HG03439 (cell line): ENCODE data around the gene CTTNBP2NL.
"Not testable (repeated sequence)": the region's sequence is repeated elsewhere in the genome, so short reads cannot be mapped to it uniquely, and the experiment has no call there.

Experiments
- ATAC-seq: cut with Tn5 transposase; IDR thresholded peaks from one replicate; pipeline ENCODE4 v1.9.1; 2021; ENCODE audit warnings: mild to moderate bottlenecking, moderate library complexity; ENCODE audit not compliant: unreplicated experiment

Gene CTTNBP2NL

GRCh38 chr1:112423207-112423606, 27.2 kb downstream of the CTTNBP2NL start:
- no peak for ATAC-seq

- ATAC-seq, result not testable (repeated sequence)
These were observed 27.7 kb downstream of the CTTNBP2NL start for GRCh38 chr1:112423666-112424065.

- no peak for ATAC-seq
These were observed 33.7 kb downstream of the CTTNBP2NL start for GRCh38 chr1:112429749-112430148.

DNA sequence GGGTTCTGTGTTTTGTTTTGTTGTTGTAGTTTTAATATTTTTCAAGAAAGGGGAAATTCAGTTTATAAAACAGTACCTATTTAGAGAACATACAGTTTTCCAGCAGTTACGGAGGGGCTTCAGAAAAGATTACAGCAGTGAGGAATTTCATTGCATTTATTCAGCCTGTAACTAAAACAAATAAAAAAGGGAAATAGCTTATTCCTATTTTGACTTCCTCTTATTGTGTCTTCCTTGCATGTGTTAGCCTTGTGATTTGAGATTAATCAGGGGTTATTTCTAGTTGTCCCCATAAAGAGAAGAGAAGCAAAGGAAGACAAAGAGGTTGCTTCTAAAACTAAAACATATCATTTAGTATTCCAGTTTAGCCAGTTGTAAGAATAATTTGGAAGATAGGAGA, 35.0 kb downstream of the CTTNBP2NL start:
- no peak for ATAC-seq

GRCh38 chr1:112435448-112435847, 39.4 kb downstream of the CTTNBP2NL start:
- no peak for ATAC-seq

- no peak for ATAC-seq
These were observed 40.6 kb downstream of the CTTNBP2NL start for GRCh38 chr1:112436384-112437156.

- ATAC-seq, result not testable (repeated sequence)
These were observed 42.1 kb downstream of the CTTNBP2NL start for GRCh38 chr1:112438156-112438555.

- ATAC-seq, result no peak
These were observed 43.6 kb downstream of the CTTNBP2NL start for GRCh38 chr1:112439592-112439991.

GRCh38 chr1:112440574-112440973, 44.6 kb downstream of the CTTNBP2NL start:
- no peak for ATAC-seq

- no peak for ATAC-seq
These were observed 48.3 kb downstream of the CTTNBP2NL start for GRCh38 chr1:112444269-112444668.

DNA sequence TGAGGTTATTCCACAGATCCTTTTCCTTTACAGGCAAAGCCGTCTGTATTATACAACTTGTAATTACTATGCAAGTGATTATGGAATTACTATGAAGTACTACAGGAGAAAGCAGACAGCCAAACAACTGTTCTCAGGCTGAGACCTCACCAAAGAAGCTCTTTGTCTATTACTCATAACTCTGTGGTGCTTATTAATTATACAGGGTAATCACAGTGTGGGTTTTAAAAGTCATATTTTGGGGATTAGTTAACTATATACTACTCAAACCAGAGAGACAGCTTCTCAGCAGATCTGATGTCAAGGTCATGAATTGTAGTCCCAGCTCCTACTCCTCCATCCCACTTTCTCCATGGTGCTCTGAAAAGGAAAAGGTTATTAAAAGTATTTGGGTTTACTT, 49.6 kb downstream of the CTTNBP2NL start:
- ATAC-seq, result no peak

GRCh38 chr1:112446411-112446810, 50.4 kb downstream of the CTTNBP2NL start:
- no peak for ATAC-seq

DNA sequence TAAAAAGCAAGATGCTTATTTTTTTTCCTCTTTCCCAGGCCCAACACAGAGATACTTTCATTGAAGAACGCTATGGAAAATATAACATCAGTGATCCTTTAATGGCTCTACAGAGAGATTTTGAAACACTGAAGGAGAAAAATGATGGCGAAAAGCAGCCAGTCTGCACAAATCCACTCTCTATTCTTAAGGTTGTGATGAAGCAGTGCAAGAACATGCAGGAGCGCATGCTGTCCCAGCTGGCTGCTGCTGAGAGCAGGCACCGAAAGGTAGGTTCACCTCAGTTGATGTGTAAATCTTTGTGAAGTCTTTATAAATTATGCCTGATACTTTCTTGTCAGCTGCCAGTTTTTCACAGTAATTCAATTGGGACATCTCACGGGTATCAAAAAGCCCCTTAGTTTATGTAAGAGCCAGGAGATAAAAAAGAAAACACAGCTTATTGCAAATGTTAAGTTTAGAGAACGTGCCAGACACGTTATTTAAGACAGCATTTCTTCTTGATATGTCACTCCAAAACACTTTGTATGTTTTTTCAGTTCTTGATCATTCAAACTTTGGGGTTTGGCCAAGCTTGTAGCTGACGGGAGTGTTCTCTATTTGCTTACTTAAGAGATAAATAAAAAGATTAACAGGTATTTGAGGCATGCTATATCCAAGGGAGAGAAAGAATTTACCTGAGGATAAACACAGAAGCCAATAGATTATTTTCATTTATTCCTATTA, 53.1 kb downstream of the CTTNBP2NL start:
- no peak for ATAC-seq

DNA sequence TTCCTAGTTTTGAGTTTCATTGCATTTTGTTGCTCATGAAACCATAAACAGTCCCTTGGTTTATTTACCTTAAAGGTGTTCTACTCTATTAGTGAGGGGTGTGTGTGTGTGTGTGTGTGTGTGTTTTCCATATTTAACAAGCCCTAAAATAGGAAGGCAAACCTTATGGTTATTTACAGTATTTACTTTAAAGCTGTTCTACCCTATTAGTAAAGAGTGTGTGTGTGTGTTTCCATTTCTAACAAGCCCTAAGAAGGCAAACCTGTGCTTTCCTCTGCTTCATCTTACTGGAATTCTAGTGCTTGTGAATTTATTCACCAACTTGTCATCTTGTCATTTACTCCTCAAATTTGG, 53.6 kb downstream of the CTTNBP2NL start:
- ATAC-seq, result no peak

GRCh38 chr1:112450773-112451172, 54.8 kb downstream of the CTTNBP2NL start:
- no peak for ATAC-seq

- not testable (repeated sequence) for ATAC-seq
These were observed 55.3 kb downstream of the CTTNBP2NL start for GRCh38 chr1:112451301-112451700.

GRCh38 chr1:112453876-112454275, 57.9 kb downstream of the CTTNBP2NL start:
- ATAC-seq, result no peak

- ATAC-seq, result no peak
These were observed 58.3 kb downstream of the CTTNBP2NL start for GRCh38 chr1:112454316-112454715.

- no peak for ATAC-seq
These were observed 61.2 kb downstream of the CTTNBP2NL start for GRCh38 chr1:112457241-112457640.

DNA sequence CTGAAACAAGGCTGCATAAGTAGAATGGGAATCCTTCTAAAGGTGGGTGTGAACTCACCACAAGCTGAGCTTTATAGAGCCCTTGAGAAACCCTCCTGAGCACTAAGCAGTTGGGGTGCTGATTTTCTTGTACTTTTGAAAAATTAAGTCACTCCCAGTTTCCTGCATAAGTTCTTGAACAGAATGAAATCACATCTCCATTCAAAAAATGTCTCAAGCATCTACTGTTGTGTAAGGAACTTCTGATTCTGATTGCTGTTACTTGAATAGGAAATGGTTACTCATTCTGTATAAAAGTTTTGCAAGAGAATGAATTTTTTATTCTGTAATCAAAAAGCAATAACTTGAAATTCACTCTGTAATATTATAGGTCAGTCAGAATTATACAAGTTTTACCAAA, 61.9 kb downstream of the CTTNBP2NL start:
- ATAC-seq, result no peak

- no peak for ATAC-seq
These were observed 62.7 kb downstream of the CTTNBP2NL start for GRCh38 chr1:112458756-112459155.

DNA sequence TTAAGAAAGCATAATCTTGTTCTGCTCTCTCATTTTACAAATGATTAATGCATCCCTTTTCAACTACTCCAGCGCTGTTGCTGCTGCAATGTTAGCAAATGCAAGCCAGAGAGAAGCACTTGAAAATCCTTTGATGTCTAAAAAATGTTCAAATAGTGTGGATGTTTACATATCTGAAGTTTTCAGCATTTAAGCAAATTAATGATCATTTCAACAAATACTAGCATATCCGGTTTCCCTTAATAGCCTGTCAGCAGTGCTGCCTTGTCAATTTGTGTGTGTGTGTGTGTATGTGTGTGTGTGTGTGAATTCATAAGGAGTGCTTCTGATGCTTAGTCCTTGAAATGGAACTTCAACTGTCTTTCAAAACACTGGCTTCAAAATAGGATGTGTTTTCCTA, 64.6 kb downstream of the CTTNBP2NL start:
- no peak for ATAC-seq
